Thoracic aorta (tissue), 2 donors: ENCODE measurements around the gene KRT78. TPM values are rescaled to one million over a fixed set of nuclear protein-coding genes. Genes with fewer than 3 reads are reported as not detected.

Experiments used
- ATAC-seq: fragments of 150-250 bp; one replicate; pipeline ENCODE4 v1.8.0; 2017; ENCODE audit warnings: low read depth; ENCODE audit not compliant: insufficient number of reproducible peaks, low FRiP score
- DNase-seq: peaks from one replicate; pipeline ENCODE4 v3.0.0-alpha.2; 2020; ENCODE audit warnings: low spot score
- H3K27ac ChIP-seq, 2 donors: fragments of 200-600 bp; sonication (generic); 1 replicate in 1 of 2; 2 replicates in 1 of 2; pipeline ENCODE4 v1.5.1; 2016; ENCODE audit warnings: mild to moderate bottlenecking in 2 of 2, moderate library complexity in 2 of 2
- H3K27me3 ChIP-seq: fragments of 200-600 bp; sonication (generic); replicated peaks from 2 replicates; pipeline ENCODE4 v1.6.0; 2016; ENCODE audit warnings: mild to moderate bottlenecking; ENCODE audit not compliant: insufficient read depth
- H3K36me3 ChIP-seq: fragments of 200-600 bp; sonication (generic); one replicate; pipeline ENCODE4 v1.5.1; 2016
- H3K4me1 ChIP-seq, 2 donors: fragments of 200-600 bp; sonication (generic); 1 replicate in 1 of 2; 2 replicates in 1 of 2; pipeline versions ENCODE4 v1.5.1 to v1.6.0; 2016; ENCODE audit warnings: low read depth in 2 of 2, mild to moderate bottlenecking in 1 of 2; ENCODE audit not compliant: control insufficient read depth in 1 of 2
- H3K4me3 ChIP-seq: fragments of 200-600 bp; sonication (generic); 2 replicates; pipeline ENCODE4 v1.5.1; 2016; ENCODE audit warnings: mild to moderate bottlenecking
- H3K9me3 ChIP-seq: fragments of 200-600 bp; sonication (generic); 2 replicates; pipeline ENCODE4 v1.5.1; 2016
- CTCF ChIP-seq: fragments of 200-600 bp; sonication (generic); IDR thresholded peaks from one replicate; pipeline ENCODE4 v1.5.1; 2019; ENCODE audit warnings: antibody characterized with exemption
- total RNA-seq, 2 donors: library from RNA; depleted of rRNA; stranded (reverse); fragments of >200 nt; gene quantifications; one replicate each; pipeline versions ENCODE4 v1.1.0 to v1.2.3, GENCODE V29; 2016

KRT78 gene
- total RNA-seq, 2 donors from 2014 or later = not detected

DNA sequence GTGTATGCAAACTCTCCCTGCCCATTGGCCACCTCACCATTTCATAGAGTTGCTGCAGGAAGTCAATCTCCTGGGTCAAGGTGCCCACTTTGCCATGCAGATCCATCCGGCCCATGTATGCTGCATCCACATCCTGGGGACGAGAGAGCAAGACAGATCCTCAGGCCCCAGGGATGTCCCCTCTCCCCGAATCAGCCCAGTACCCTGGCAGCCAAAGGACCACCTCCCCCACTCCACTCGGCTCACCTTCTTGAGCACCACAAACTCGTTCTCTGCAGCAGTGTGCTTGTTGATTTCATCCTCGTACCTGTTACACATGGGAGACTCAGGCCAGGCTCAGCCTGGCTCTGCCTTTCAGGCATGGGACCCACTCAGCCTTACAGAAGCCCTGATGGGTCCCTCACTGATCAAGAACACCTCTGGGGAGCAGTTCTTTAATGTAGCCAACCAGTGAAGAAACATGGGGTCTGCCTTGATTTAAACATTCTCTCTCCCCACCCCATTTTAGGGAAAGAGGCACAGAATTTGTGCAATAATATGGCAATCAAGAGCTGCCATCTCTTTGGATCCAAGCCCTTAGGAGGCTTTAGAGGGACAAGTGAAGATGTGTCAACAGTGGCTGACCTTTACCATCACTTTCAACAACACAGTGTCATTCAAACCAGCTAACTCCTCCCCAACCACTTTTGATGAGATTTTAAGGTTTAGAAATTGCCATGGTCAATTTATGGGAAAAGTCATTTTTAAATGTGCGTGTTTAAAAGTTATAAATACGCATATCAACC lies 18.6 kb downstream of the KRT78 start:
- Histone ChIP-seq H3K4me1 (no peaks in the 10 kb centered on the region), H3K4me3 (no peak overlapping the region), H3K36me3 (no peaks in the 10 kb centered on the region), H3K27me3 (no peaks in the 10 kb centered on the region), H3K27ac (no peak overlapping the region), H3K9me3 (no peaks in the 10 kb centered on the region)
- TF ChIP-seq CTCF = no peak
- DNase-seq (no peak), ATAC-seq (no peak)

DNA sequence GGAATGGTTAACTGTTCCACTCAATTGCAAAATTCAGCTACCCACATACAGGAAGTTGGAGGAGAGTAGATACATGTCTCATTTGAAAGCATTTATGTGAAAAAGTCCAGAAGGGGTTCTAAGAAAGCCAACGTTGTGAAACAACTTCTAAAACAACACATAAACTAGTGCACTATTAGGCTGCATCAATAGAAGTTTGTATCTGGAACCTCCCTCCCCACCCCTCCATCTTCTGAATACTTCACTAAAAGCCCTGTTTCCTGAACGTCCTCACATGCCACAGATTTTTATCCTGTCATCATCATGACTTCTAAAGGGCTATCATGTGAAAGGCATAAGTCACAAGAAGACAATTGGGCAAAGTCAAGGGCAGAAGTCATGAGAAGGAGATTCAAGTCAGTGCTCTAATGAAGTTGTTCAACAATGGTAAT lies 20.2 kb downstream of the KRT78 start:
- DNase-seq (no peak), ATAC-seq (no peak)
- H3K4me3 ChIP-seq = no peak overlapping the region
- no peak overlapping the region for H3K27ac ChIP-seq
- no peak for TF ChIP-seq CTCF
- H3K9me3 ChIP-seq = no peaks in the 10 kb centered on the region
- H3K36me3 ChIP-seq = no peaks in the 10 kb centered on the region
- no peaks in the 10 kb centered on the region for H3K4me1 ChIP-seq
- H3K27me3 ChIP-seq = no peaks in the 10 kb centered on the region

GRCh38 chr12:52828156-52828555 lies 20.6 kb downstream of the KRT78 start:
- ATAC-seq (no peak), DNase-seq (no peak)
- Histone ChIP-seq H3K27ac (no peak overlapping the region), H3K36me3 (no peaks in the 10 kb centered on the region), H3K4me3 (no peak overlapping the region), H3K27me3 (no peaks in the 10 kb centered on the region), H3K4me1 (no peaks in the 10 kb centered on the region), H3K9me3 (no peaks in the 10 kb centered on the region)
- TF ChIP-seq CTCF = no peak

- H3K27ac ChIP-seq = no peak overlapping the region
- TF ChIP-seq CTCF = no peak
- ATAC-seq (no peak), DNase-seq (no peak)
- no peak overlapping the region for H3K4me3 ChIP-seq
- H3K4me1 ChIP-seq = peaks cover 0 to under 1% of the 10 kb centered on the region in 2 donors
- no peaks in the 10 kb centered on the region for H3K9me3 ChIP-seq
- H3K27me3 ChIP-seq = no peaks in the 10 kb centered on the region
- H3K36me3 ChIP-seq = no peaks in the 10 kb centered on the region
Measured at GRCh38 chr12:52827499-52828090, 21.2 kb downstream of the KRT78 start.

- H3K27ac ChIP-seq = no peak overlapping the region
- H3K4me1 ChIP-seq = peaks cover 3 to 4% of the 10 kb centered on the region in 2 donors
- TF ChIP-seq CTCF = no peak
- H3K9me3 ChIP-seq = no peaks in the 10 kb centered on the region
- H3K27me3 ChIP-seq = no peaks in the 10 kb centered on the region
- ATAC-seq = no peak
- H3K4me3 ChIP-seq = no peak overlapping the region
- no peaks in the 10 kb centered on the region for H3K36me3 ChIP-seq
- no peak for DNase-seq
Measured at GRCh38 chr12:52826611-52827498, 21.9 kb downstream of the KRT78 start.
